T-helper 1 cell treated with Interleukin-12 subunit alpha and Interleukin-12 subunit beta and Interleukin-4 antibody, amounts not matched to agents 30 ng/mL and 1 ng/mL, for 36 hours (primary cell): ENCODE results near the gene COL11A2. TPM values are rescaled to one million over a fixed set of nuclear protein-coding genes. Genes with fewer than 3 reads are reported as not detected.

Experiments
- intact Hi-C: fragments of 100-400 bp; cut with micrococcal nuclease; formaldehyde crosslinking; loops from one replicate; pipeline ENCODE4 v1.15.1; 2024
- total RNA-seq: library from RNA; stranded (reverse); gene quantifications from 2 replicates; pipeline ENCODE4 v1.2.3, GENCODE V29; 2022

Gene COL11A2
- total RNA-seq, 1 donor from 2014 or later, result 0.42 TPM

- intact Hi-C loops, result no loop called here
These were observed 2.2 kb upstream of the COL11A2 start for GRCh38 chr6:33194431-33194979.

GRCh38 chr6:33193619-33194018 is 1.4 kb upstream of the COL11A2 start:
- intact Hi-C loops, result no loop called here

GRCh38 chr6:33192671-33193602 is 670 bp upstream of the COL11A2 start:
- intact Hi-C loops, result no loop called here

- intact Hi-C loops, result no loop called here
These were observed 723 bp downstream of the COL11A2 start for GRCh38 chr6:33191383-33192104.

- intact Hi-C loops, result no loop called here
These were observed 1.7 kb downstream of the COL11A2 start for GRCh38 chr6:33190504-33191107.

- intact Hi-C loops, result no loop called here
These were observed 2.4 kb downstream of the COL11A2 start for GRCh38 chr6:33189625-33190448.

GRCh38 chr6:33189164-33189563 is 3.1 kb downstream of the COL11A2 start:
- intact Hi-C loops, result no loop called here

- intact Hi-C loops, result no loop called here
These were observed 4.5 kb downstream of the COL11A2 start for GRCh38 chr6:33187809-33188208.

- intact Hi-C loops, result no loop called here
These were observed 6.5 kb downstream of the COL11A2 start for GRCh38 chr6:33185654-33186187.

- intact Hi-C loops, result no loop called here
These were observed 7.1 kb downstream of the COL11A2 start for GRCh38 chr6:33185190-33185589.

- intact Hi-C loops, result loop anchor here (1.0 kb wide), 1 partner anchor 17 kb away; the partner anchor contains the start of genes RXRB and SLC39A7
These were observed 9.1 kb downstream of the COL11A2 start for GRCh38 chr6:33183071-33183683.

- intact Hi-C loops, result no loop called here
These were observed 11.1 kb downstream of the COL11A2 start for GRCh38 chr6:33181141-33181540.

GRCh38 chr6:33178755-33179475 is 13.4 kb downstream of the COL11A2 start:
- intact Hi-C loops, result no loop called here

GRCh38 chr6:33177552-33178446 is 14.5 kb downstream of the COL11A2 start:
- intact Hi-C loops, result no loop called here

- intact Hi-C loops, result no loop called here
These were observed 15.4 kb downstream of the COL11A2 start for GRCh38 chr6:33176906-33177305.

- intact Hi-C loops, result no loop called here
These were observed 16.7 kb downstream of the COL11A2 start for GRCh38 chr6:33175436-33176069.

GRCh38 chr6:33174784-33175183 is 17.5 kb downstream of the COL11A2 start:
- intact Hi-C loops, result no loop called here
